DMS79 (cell line): ENCODE measurements around the gene TBX2.
"Not testable (repeated sequence)": the region's sequence is repeated elsewhere in the genome, so short reads cannot be mapped to it uniquely, and the experiment has no call there.

ENCODE experiments used
- DNase-seq: peaks from one replicate; lab custom pipeline; 2025; lab: John Stamatoyannopoulos, UW

TBX2 gene

GRCh38 chr17:61431594-61432311 lies 32.1 kb downstream of the TBX2 start:
- DNase-seq: no peak

GRCh38 chr17:61436273-61436672 lies 36.6 kb downstream of the TBX2 start:
- no peak for DNase-seq

- no peak for DNase-seq
These were observed 37.5 kb downstream of the TBX2 start for GRCh38 chr17:61436995-61437704.

GRCh38 chr17:61440697-61441096 lies 41.1 kb downstream of the TBX2 start:
- no peak for DNase-seq

- DNase-seq: not testable (repeated sequence)
These were observed 41.9 kb downstream of the TBX2 start for GRCh38 chr17:61441507-61441906.

- DNase-seq: no peak
These were observed 42.6 kb downstream of the TBX2 start for GRCh38 chr17:61442136-61442775.

GRCh38 chr17:61442878-61443474 lies 43.3 kb downstream of the TBX2 start:
- no peak for DNase-seq

GRCh38 chr17:61443475-61443882 lies 43.8 kb downstream of the TBX2 start:
- no peak for DNase-seq

GRCh38 chr17:61444075-61444474 lies 44.4 kb downstream of the TBX2 start:
- DNase-seq: no peak

GRCh38 chr17:61444831-61445230 lies 45.2 kb downstream of the TBX2 start:
- DNase-seq: no peak

- no peak for DNase-seq
These were observed 47.7 kb downstream of the TBX2 start for GRCh38 chr17:61447358-61447757.

GRCh38 chr17:61448042-61448441 lies 48.4 kb downstream of the TBX2 start:
- DNase-seq: no peak

- not testable (repeated sequence) for DNase-seq
These were observed 49.5 kb downstream of the TBX2 start for GRCh38 chr17:61449140-61449539.

GRCh38 chr17:61449707-61450640 lies 50.3 kb downstream of the TBX2 start:
- no peak for DNase-seq

GRCh38 chr17:61450641-61451537 lies 51.2 kb downstream of the TBX2 start:
- no peak for DNase-seq

GRCh38 chr17:61451538-61452300 lies 52.1 kb downstream of the TBX2 start:
- no peak for DNase-seq

- no peak for DNase-seq
These were observed 53.0 kb downstream of the TBX2 start, which contains the start of gene TBX4 for GRCh38 chr17:61452301-61453290. Gene TBX4 (plus strand): TSS chr17:61452422. CDS start chr17:61456491, 4,069 bp downstream.
